GM23338 (cell line): ENCODE data around the gene METTL6.
"Not testable (repeated sequence)": the region's sequence is repeated elsewhere in the genome, so short reads cannot be mapped to it uniquely, and the experiment has no call there.

ENCODE experiments used
- CREB1 ChIP-seq: fragments of 250-450 bp; sonication (Bioruptor Pico); IDR thresholded peaks from 2 replicates; pipeline ENCODE4 v1.5.0; 2020; ENCODE audit warnings: low read depth, mild to moderate bottlenecking, moderate library complexity
- EZH2 ChIP-seq: fragments of 200-600 bp; sonication (generic); IDR thresholded peaks from one replicate; pipeline ENCODE4 v1.8.0; 2017; ENCODE audit warnings: antibody characterized with exemption, mild to moderate bottlenecking, low read depth; ENCODE audit not compliant: unreplicated experiment
- EZH2phosphoT487 ChIP-seq: fragments of 200-600 bp; sonication (generic); IDR thresholded peaks from one replicate; pipeline ENCODE4 v1.8.1; 2018; ENCODE audit warnings: antibody characterized with exemption; ENCODE audit not compliant: unreplicated experiment
- JUNB ChIP-seq: IDR thresholded peaks from one replicate; pipeline ENCODE4 v1.6.1; 2016; ENCODE audit warnings: antibody characterized with exemption; ENCODE audit not compliant: unreplicated experiment
- NANOG ChIP-seq: IDR thresholded peaks from 2 replicates; pipeline ENCODE4 v1.6.1; 2016; ENCODE audit warnings: antibody characterized with exemption, borderline replicate concordance
- POLR2AphosphoS5 ChIP-seq: IDR thresholded peaks from 2 replicates; pipeline ENCODE4 v1.6.1; 2016; ENCODE audit warnings: antibody characterized with exemption, low read depth
- STAT1 ChIP-seq: IDR thresholded peaks from one replicate; pipeline ENCODE4 v1.6.1; 2016; ENCODE audit warnings: antibody characterized with exemption; ENCODE audit not compliant: unreplicated experiment
- ZNF114 ChIP-seq: fragments of 250-450 bp; sonication (Bioruptor Pico); IDR thresholded peaks from 2 replicates; pipeline ENCODE4 v1.5.0; 2020; ENCODE audit warnings: mild to moderate bottlenecking, moderate library complexity
- ZNF331 ChIP-seq: fragments of 250-450 bp; sonication (Bioruptor Pico); IDR thresholded peaks from 2 replicates; pipeline ENCODE4 v1.5.0; 2020; ENCODE audit warnings: low read depth, mild to moderate bottlenecking, moderate library complexity
- TF ChIP-seq, protein P1 (sequence below), 2 experiments: fragments of 200-600 bp in 1 of 2; sonication (generic) in 1 of 2; conservative IDR thresholded peaks; 2 replicates each; pipeline versions ENCODE4 v1.5.1 to v1.6.1; 2016 to 2017; ENCODE audit warnings: antibody characterized with exemption in 2 of 2, low read depth in 2 of 2, mild to moderate bottlenecking in 2 of 2, moderate library complexity in 1 of 2
- TF ChIP-seq, protein P2 (sequence below): IDR thresholded peaks from one replicate; pipeline ENCODE4 v1.6.1; 2018; ENCODE audit warnings: antibody characterized with exemption; ENCODE audit not compliant: unreplicated experiment
- TF ChIP-seq, protein P3 (sequence below): IDR thresholded peaks from 2 replicates; pipeline ENCODE4 v1.6.1; 2016; ENCODE audit warnings: antibody characterized with exemption

DNA sequence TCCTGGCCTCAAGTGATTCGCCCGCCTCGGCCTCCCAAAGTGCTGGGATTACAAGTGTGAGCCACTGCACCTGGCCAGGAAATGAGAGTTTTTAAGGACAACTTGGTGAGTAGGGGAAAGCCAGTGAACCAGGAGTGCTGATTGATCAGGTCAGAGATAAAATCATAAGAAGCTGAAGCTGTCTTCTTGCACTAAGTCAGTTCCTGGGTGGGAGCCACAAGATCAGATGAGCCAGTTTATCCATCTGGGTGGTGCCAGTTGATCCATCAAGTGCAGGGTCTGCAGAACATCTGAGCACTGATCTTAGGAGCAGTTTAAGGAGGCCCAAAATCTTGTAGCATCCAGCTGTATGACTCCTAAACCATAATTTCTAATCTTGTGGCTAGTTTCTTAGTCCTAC is 39.0 kb downstream of the METTL6 start:
- TF ChIP-seq, protein P1, sequence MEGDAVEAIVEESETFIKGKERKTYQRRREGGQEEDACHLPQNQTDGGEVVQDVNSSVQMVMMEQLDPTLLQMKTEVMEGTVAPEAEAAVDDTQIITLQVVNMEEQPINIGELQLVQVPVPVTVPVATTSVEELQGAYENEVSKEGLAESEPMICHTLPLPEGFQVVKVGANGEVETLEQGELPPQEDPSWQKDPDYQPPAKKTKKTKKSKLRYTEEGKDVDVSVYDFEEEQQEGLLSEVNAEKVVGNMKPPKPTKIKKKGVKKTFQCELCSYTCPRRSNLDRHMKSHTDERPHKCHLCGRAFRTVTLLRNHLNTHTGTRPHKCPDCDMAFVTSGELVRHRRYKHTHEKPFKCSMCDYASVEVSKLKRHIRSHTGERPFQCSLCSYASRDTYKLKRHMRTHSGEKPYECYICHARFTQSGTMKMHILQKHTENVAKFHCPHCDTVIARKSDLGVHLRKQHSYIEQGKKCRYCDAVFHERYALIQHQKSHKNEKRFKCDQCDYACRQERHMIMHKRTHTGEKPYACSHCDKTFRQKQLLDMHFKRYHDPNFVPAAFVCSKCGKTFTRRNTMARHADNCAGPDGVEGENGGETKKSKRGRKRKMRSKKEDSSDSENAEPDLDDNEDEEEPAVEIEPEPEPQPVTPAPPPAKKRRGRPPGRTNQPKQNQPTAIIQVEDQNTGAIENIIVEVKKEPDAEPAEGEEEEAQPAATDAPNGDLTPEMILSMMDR (conservative IDR thresholded peaks at IDR 0.05; ENCODE audit: low read depth in 2 of 2) = not testable (repeated sequence)
- not testable (repeated sequence) for TF ChIP-seq EZH2; POLR2AphosphoS5; JUNB; NANOG; STAT1; EZH2phosphoT487; ZNF114 (CRISPR knock-in tag); CREB1; ZNF331 (CRISPR knock-in tag)
- TF ChIP-seq, protein P2, sequence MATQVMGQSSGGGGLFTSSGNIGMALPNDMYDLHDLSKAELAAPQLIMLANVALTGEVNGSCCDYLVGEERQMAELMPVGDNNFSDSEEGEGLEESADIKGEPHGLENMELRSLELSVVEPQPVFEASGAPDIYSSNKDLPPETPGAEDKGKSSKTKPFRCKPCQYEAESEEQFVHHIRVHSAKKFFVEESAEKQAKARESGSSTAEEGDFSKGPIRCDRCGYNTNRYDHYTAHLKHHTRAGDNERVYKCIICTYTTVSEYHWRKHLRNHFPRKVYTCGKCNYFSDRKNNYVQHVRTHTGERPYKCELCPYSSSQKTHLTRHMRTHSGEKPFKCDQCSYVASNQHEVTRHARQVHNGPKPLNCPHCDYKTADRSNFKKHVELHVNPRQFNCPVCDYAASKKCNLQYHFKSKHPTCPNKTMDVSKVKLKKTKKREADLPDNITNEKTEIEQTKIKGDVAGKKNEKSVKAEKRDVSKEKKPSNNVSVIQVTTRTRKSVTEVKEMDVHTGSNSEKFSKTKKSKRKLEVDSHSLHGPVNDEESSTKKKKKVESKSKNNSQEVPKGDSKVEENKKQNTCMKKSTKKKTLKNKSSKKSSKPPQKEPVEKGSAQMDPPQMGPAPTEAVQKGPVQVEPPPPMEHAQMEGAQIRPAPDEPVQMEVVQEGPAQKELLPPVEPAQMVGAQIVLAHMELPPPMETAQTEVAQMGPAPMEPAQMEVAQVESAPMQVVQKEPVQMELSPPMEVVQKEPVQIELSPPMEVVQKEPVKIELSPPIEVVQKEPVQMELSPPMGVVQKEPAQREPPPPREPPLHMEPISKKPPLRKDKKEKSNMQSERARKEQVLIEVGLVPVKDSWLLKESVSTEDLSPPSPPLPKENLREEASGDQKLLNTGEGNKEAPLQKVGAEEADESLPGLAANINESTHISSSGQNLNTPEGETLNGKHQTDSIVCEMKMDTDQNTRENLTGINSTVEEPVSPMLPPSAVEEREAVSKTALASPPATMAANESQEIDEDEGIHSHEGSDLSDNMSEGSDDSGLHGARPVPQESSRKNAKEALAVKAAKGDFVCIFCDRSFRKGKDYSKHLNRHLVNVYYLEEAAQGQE = not testable (repeated sequence)
- TF ChIP-seq, protein P3, sequence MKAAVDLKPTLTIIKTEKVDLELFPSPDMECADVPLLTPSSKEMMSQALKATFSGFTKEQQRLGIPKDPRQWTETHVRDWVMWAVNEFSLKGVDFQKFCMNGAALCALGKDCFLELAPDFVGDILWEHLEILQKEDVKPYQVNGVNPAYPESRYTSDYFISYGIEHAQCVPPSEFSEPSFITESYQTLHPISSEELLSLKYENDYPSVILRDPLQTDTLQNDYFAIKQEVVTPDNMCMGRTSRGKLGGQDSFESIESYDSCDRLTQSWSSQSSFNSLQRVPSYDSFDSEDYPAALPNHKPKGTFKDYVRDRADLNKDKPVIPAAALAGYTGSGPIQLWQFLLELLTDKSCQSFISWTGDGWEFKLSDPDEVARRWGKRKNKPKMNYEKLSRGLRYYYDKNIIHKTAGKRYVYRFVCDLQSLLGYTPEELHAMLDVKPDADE = not testable (repeated sequence)
